ENCODE measurements around the gene TBC1D17.

The TBC1D17 gene

GRCh38 chr19:49895566-49896297, 18.2 kb downstream of the TBC1D17 start:
- no peak for DNase-seq

DNA sequence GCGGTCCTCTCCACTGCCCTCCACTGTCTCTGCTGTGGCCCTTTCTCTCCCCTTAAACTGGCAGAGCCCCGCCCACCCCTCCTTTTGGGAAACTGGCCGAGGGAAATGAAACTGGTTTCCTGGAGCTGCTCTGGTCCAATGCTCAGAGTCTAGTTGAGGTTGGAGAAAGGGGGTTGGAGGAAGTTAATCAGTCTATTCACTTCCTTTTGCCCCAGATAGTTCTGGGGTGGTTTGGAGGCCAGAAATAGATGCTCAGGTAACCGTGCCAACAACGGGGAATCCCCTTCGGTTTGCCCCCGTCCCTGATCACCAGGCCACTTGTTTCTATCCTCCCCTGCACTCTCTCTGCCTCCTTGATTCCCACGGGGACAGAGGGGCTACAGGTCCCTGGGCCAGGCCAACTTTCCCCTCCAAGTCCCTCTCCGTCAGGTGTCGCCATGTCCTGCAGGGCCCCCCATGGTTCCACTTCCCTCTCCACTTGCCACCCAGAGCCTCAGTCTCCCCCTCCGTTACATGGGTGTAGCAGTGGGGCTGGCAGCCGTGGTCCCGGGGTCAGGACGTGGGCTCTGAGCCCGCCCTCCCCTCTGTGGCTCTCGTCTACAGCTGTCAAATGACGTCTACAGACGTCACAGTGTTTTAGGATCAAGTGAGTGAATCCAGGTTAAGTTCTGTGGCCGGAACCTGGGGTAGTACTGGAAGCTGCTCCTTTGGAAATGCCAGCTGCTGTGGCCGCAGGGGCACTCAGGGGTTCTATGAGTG, 19.5 kb downstream of the TBC1D17 start, which contains the start of gene IL4I1:
Gene IL4I1, minus strand, starts transcription at position 25 of the 759 bp plus-strand sequence. CDS start 727 bp downstream, outside the sequence.
- DNase-seq, result peak; percentile 86 to 90

- DNase-seq, result no peak
Observed at GRCh38 chr19:49904136-49904535, 26.6 kb downstream of the TBC1D17 start.

DNA sequence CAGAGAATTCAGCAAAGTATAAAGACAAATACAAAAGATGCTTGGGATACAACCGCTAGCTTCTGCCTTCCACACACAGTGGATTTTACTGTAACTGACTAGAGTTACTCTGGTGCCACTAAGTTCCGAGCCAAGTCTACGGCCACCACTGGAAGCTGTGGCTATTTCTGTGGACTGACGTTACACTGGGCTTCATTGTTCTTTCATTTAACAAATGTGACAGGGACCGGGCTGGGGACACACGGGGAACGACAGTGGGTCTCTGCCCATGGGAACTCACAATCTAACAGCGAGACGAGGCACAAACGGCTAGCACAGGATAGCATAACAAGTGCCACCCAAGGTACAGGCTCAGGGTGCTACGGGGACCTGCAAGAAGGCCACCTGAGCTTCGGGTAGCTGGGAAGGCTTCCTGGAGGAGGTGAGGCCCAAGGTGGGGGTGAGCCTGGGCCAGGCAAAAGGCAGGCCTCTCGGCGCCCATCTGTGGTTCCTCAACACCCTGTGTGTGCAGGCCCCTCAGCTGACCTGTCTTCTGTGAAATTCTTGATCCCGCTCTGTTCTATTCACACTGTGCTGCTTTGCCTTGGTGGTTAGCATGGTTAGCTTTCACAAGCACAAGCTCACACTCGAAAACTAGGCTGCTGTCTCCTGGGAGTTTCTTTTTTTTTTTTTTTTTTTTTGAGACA, 29.5 kb downstream of the TBC1D17 start:
- DNase-seq, result no peak

DNA sequence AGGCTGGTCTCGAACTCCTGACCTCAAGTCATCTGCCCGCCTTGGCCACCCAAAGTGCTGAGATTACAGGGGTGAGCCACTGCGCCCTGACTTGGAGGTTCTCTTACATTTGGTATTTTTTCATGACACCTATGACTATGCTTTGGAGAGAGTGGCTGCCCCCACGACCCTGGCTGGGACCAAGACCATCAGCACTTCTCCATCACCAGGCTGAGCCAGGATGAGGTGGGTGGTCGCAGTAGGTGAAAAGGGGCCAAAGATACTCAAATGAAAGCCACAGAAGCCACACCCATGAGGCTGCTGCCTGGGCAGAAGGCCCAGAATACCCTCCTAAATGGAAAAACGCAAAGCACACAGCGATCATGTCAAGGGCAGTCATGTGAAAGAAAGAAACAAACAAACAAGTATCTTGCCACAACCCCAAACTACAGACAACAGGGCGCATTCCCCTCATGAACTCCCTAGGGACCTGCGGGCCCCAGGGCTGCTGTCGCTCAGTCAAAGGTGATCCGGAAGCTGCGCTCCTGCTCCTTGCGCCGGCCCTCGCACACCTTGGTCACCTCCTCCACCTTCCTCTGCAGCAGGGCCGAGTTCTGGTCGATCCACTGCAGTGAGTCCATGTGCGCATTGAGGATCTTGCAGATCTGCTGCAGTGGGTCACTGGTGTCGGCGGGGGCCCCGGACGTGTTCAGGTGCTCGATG, 30.4 kb downstream of the TBC1D17 start:
- DNase-seq, result peak in 1 of 2 donors; percentile 37

GRCh38 chr19:49908480-49909420, 31.2 kb downstream of the TBC1D17 start:
- no peak for DNase-seq

DNA sequence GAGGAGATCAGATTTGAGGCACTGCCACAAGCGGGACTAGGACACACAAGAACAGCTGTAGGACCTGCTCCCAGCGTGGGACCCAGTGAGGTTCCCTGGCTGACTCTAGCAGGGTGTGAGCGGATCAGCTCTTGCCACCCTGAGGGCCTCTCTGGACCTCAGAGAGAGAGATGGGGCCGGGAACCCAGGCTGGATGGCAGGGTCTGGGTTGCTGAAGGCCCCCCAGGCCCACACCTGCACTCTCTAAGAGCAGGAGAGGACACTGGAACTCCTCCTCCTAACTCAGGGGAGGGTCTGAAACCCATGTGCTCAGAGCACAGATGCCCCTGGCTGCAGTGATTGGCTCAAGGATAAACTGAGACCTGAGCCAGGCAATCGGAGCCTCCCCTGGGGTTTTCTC, 32.7 kb downstream of the TBC1D17 start:
- no peak for DNase-seq

GRCh38 chr19:49911381-49912145, 34.1 kb downstream of the TBC1D17 start:
- DNase-seq, result peak; percentile 43 to 56

GRCh38 chr19:49912965-49913685, 35.6 kb downstream of the TBC1D17 start:
- DNase-seq, result no peak

GRCh38 chr19:49913720-49914119, 36.2 kb downstream of the TBC1D17 start:
- no peak for DNase-seq

- DNase-seq, result no peak
Observed at GRCh38 chr19:49915271-49915670, 37.8 kb downstream of the TBC1D17 start.

GRCh38 chr19:49916839-49917733, 39.6 kb downstream of the TBC1D17 start:
- no peak for DNase-seq

- DNase-seq, result no peak
Observed at GRCh38 chr19:49918089-49918488, 40.6 kb downstream of the TBC1D17 start.

- no peak for DNase-seq
Observed at GRCh38 chr19:49920624-49921363, 43.3 kb downstream of the TBC1D17 start.

DNA sequence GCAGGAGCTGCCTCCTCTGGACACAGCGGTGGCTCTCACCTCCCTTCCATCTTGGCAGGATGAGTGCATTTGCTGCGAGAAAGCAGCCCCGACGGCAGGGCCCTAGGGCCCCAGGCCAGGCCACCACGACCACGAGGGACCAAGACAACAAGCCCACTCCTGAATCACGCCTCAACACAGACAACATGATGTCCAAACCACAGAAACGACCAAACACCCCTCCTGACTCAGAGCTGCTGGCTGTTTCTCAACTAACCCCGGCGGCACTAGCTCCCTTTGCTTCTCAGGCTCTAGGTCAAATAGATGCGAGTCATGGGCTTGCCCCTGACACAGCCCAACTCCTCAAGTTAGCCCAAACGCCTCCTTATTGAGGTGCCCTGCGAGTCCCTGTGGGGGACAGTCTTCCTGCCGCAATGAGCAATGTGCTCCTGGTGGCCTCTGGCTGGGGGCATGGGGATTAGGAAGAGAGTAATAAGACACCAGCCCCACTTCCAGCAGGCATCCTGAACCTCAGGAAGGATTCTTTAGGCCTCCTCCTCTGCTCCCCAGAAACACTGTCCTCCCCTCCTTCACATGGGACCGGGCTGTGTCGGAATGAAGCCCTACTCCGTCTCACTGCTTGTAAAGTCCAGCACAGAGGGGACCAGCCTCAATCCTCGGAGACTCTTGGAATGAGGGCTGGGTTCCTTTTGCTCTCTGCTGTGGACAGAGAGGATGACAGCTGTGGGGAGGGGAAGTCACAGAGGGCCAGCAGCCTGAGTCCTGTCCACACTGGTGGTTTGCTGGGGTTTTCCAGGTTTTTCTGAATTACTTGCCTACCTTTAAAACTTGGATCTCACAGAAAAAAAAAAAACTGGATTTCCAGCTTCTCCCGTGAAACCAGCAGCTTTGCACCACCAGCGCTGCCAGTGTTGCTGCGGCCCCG, 44.6 kb downstream of the TBC1D17 start:
- DNase-seq, result no peak

DNA sequence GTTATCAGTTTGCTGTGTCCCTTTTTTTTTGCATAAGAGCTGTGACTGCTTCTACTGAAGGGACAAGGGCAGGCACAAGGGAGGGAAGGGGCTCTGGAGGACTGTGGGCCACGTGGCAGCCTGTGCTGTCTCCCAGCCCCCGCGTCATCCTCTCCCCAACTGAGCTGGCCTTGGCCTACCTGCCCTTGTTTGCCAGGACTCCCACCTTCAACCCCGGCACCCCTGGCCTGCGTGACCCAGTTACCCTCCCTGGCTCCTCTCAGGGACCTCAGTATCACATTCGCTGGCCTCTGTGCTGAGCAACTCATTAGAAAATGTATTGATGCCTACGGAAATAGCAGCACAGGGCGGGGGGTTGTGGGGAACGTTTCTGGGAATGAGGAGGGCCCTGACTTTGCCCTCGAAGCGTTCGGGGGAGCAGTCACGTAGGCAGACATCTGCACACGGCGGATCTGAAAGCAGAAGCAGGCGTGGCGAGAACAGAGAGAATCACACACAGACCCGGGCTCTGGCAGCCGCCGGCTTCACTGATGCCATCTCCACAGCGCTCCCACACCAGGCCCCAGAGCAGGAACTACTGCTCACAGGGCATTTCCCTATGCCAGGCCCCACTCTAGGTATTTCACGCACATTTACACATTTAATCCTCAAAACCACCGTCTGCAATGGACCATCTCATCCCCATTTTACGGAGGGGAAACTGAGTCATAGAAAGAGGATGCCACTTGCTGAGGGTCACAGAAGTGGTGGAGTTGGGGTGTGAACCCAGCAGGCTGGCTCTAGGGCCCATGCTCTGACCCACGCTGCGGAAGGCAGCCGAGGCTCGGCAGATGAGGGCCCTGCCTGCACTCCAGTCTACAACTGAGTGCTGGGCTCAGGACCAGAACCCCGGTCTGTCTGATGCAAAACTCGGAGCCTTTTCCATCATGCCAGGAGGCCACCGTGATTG, 45.8 kb downstream of the TBC1D17 start:
- DNase-seq, result no peak

Data from CD4-positive, alpha-beta T cell treated with Interleukin-4 for 1 hour (primary cell).